ENCODE measurements around the gene TPRG1L. TPM values are rescaled to one million over a fixed set of nuclear protein-coding genes. Genes with fewer than 3 reads are reported as not detected.

TPRG1L gene
- total RNA-seq, 1 donor from 2014 or later = 33.7 TPM

DNA sequence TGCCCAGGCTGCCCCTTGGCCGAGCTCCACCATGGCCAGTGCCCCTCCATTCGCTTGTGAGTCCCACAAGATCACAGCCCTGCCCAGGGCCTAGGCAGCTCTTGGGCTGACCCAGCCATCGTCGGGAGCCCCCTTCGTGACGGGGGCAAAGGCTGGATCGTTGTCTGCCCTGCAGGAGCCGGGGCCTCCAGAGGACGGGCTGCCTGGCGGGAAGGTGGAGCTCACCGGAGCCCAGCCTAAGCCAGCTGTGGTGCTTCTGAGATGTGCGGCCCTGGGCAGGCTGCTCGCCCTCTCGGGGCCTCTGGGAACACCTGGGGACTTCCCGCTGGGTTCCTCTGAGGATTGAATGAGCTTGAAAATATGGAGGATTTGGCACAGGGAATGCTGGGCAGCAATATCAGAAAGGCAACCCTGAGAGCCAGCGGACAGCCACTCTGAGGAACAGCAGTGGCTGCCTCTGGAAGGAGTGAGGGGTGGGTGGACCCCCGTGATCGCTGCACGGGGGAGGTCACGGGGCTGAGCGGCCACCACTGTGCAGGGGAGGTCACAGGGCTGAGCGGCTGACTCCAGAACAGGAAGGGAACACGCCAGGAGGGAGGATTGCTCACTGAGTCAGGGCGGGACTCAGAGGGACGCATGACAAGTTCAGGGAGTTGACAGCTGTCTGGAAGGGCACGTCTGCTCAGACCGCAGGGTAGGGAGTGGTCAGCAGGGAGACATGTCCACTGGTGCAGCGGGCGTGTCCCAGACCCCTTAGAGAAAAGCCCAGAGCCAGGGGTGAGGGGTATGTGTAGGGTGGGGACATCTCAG is 46.8 kb downstream of the TPRG1L start:
- Histone ChIP-seq H3K4me1 (ENCODE audit: insufficient read depth, low read length) (peaks cover 6% of the 10 kb centered on the region), H3K27ac (ENCODE audit: low read depth, low read length) (no peak overlapping the region), H3K79me2 (ENCODE audit: insufficient read depth, low read length) (no peaks in the 10 kb centered on the region), H3K4me2 (ENCODE audit: low read length) (no peak overlapping the region), H3K27me3 (ENCODE audit: insufficient read depth, low read length) (peaks cover 5% of the 10 kb centered on the region), H2AFZ (ENCODE audit: low read depth, low read length) (no peak overlapping the region), H3K9ac (ENCODE audit: low read length) (no peak overlapping the region), H3K9me3 (ENCODE audit: insufficient read depth, low read depth, low read length) (no peaks in the 10 kb centered on the region), H4K20me1 (ENCODE audit: insufficient read depth, low read length) (no peaks in the 10 kb centered on the region), H3K36me3 (ENCODE audit: insufficient read depth, low read length) (no peaks in the 10 kb centered on the region), H3K4me3 (ENCODE audit: insufficient read depth, low read depth, low read length) (no peak overlapping the region)
- no peak overlapping the region for H3K4me3 Mint-ChIP-seq (ENCODE audit: unreplicated experiment)
- peaks cover 26% of the 10 kb centered on the region for H3K27me3 Mint-ChIP-seq (ENCODE audit: low read depth, unreplicated experiment)
- H3K36me3 Mint-ChIP-seq (ENCODE audit: low read depth, unreplicated experiment) = no peaks in the 10 kb centered on the region
- TF ChIP-seq, protein P1, sequence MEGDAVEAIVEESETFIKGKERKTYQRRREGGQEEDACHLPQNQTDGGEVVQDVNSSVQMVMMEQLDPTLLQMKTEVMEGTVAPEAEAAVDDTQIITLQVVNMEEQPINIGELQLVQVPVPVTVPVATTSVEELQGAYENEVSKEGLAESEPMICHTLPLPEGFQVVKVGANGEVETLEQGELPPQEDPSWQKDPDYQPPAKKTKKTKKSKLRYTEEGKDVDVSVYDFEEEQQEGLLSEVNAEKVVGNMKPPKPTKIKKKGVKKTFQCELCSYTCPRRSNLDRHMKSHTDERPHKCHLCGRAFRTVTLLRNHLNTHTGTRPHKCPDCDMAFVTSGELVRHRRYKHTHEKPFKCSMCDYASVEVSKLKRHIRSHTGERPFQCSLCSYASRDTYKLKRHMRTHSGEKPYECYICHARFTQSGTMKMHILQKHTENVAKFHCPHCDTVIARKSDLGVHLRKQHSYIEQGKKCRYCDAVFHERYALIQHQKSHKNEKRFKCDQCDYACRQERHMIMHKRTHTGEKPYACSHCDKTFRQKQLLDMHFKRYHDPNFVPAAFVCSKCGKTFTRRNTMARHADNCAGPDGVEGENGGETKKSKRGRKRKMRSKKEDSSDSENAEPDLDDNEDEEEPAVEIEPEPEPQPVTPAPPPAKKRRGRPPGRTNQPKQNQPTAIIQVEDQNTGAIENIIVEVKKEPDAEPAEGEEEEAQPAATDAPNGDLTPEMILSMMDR (IDR thresholded peaks at IDR 0.05; ENCODE audit: insufficient read depth, low read depth, low read length) = no peak
- no peak for TF ChIP-seq EZH2 (IDR thresholded peaks at IDR 0.05; ENCODE audit: insufficient read depth, low read length)
- H3K27ac Mint-ChIP-seq (ENCODE audit: unreplicated experiment) = no peak overlapping the region
- no peaks in the 10 kb centered on the region for H3K9me3 Mint-ChIP-seq (ENCODE audit: unreplicated experiment)
- H3K4me1 Mint-ChIP-seq (ENCODE audit: low read depth, unreplicated experiment) = peaks cover 6% of the 10 kb centered on the region
- FAIRE-seq = no peak
- DNase-seq (ENCODE audit: low read depth) = no peak

DNA sequence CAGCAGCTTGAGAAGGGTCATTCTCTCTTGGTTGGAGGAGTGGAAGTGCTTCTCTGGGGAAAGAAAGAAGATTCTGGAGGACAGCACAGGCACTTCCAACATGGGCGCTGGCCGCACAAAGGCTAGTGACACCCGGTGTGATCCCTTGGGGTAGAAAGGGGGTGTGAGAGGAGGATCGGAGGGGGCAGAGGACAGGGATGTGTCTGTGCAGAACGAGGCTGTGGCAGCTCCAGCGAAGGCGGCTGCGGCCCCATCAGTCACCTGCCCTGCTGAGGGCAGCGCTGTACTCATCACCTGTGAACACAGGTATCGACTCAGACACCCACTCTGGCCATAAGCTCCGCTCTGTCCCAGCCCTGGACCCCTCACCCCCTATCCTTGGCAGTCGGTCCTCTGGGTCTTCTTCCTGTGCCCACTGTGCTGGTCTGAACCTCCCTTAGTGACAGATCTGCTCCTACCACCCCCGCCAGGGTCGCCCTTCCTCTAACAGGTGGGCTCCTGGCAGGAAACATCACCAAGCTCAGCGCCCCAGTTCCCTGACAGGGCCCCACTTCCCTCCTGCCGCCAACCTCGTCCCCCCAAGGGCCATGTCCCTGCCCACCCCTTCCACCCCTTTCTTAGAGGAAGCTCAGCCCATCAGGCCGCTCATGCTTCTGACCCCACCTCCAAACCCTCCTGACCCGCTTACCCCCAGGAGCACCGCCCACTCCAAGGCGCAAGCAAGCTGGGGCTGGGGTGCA is 47.6 kb downstream of the TPRG1L start:
- Histone ChIP-seq H3K9me3 (ENCODE audit: insufficient read depth, low read depth, low read length) (no peaks in the 10 kb centered on the region), H3K4me1 (ENCODE audit: insufficient read depth, low read length) (peaks cover 6% of the 10 kb centered on the region), H4K20me1 (ENCODE audit: insufficient read depth, low read length) (no peaks in the 10 kb centered on the region), H3K79me2 (ENCODE audit: insufficient read depth, low read length) (no peaks in the 10 kb centered on the region), H3K27me3 (ENCODE audit: insufficient read depth, low read length) (peaks cover 5% of the 10 kb centered on the region), H3K36me3 (ENCODE audit: insufficient read depth, low read length) (no peaks in the 10 kb centered on the region), H2AFZ (ENCODE audit: low read depth, low read length) (no peak overlapping the region), H3K4me3 (ENCODE audit: insufficient read depth, low read depth, low read length) (no peak overlapping the region), H3K4me2 (ENCODE audit: low read length) (no peak overlapping the region), H3K27ac (ENCODE audit: low read depth, low read length) (no peak overlapping the region), H3K9ac (ENCODE audit: low read length) (no peak overlapping the region)
- DNase-seq (ENCODE audit: low read depth) = no peak
- Mint-ChIP-seq H3K27ac (ENCODE audit: unreplicated experiment) (no peak overlapping the region), H3K4me3 (ENCODE audit: unreplicated experiment) (no peak overlapping the region), H3K36me3 (ENCODE audit: low read depth, unreplicated experiment) (no peaks in the 10 kb centered on the region), H3K4me1 (ENCODE audit: low read depth, unreplicated experiment) (peaks cover 6% of the 10 kb centered on the region), H3K27me3 (ENCODE audit: low read depth, unreplicated experiment) (peaks cover 24% of the 10 kb centered on the region), H3K9me3 (ENCODE audit: unreplicated experiment) (no peaks in the 10 kb centered on the region)
- no peak for FAIRE-seq
- TF ChIP-seq EZH2 (IDR thresholded peaks at IDR 0.05; ENCODE audit: insufficient read depth, low read length) = no peak
- TF ChIP-seq, protein P1 (IDR thresholded peaks at IDR 0.05; ENCODE audit: insufficient read depth, low read depth, low read length) = no peak
